Activated T-helper 17 cell treated with anti-CD3 and anti-CD28 coated beads, Interleukin-2, amount 50 U/mL, for 72 hours (primary cell): ENCODE data around the gene GUCY1A1. TPM values are rescaled to one million over a fixed set of nuclear protein-coding genes. Genes with fewer than 3 reads are reported as not detected.

ENCODE experiments used
- ATAC-seq: fragments of 150-1000 bp; cut with Tn5 transposase; replicated peaks from 2 replicates; pipeline ENCODE4 v1.10.0; 2021; ENCODE audit warnings: mild to moderate bottlenecking, moderate library complexity
- H3K27ac Mint-ChIP-seq: one replicate; pipeline ENCODE4 v1.8.0; 2022; ENCODE audit warnings: mixed read lengths
- H3K27me3 Mint-ChIP-seq: one replicate; pipeline ENCODE4 v1.8.0; 2022; ENCODE audit warnings: mixed read lengths
- H3K36me3 Mint-ChIP-seq: one replicate; pipeline ENCODE4 v1.8.0; 2022; ENCODE audit warnings: low read depth, mild to moderate bottlenecking, mixed read lengths
- H3K4me1 Mint-ChIP-seq: one replicate; pipeline ENCODE4 v1.8.0; 2022; ENCODE audit warnings: mixed read lengths
- H3K4me3 Mint-ChIP-seq: one replicate; pipeline ENCODE4 v1.8.0; 2022; ENCODE audit warnings: mild to moderate bottlenecking, mixed read lengths
- H3K9me3 Mint-ChIP-seq: one replicate; pipeline ENCODE4 v1.8.0; 2022; ENCODE audit warnings: mixed read lengths
- total RNA-seq, 2 donors: library from RNA; stranded (reverse); gene quantifications; one replicate each; pipeline ENCODE4 v1.2.3, GENCODE V29; 2022

The GUCY1A1 gene
- total RNA-seq, 2 donors from 2014 or later = not detected

- no peak for ATAC-seq
Observed at GRCh38 chr4:155777971-155778735, 111.5 kb downstream of the GUCY1A1 start.

GRCh38 chr4:155780775-155781174, 114.1 kb downstream of the GUCY1A1 start:
- no peak for ATAC-seq
- no peaks in the 10 kb centered on the region for H3K9me3 Mint-ChIP-seq
- H3K27ac Mint-ChIP-seq = no peak overlapping the region
- H3K36me3 Mint-ChIP-seq = no peaks in the 10 kb centered on the region
- H3K4me3 Mint-ChIP-seq = no peak overlapping the region
- H3K27me3 Mint-ChIP-seq = peaks cover 12% of the 10 kb centered on the region
- no peaks in the 10 kb centered on the region for H3K4me1 Mint-ChIP-seq

More at GRCh38 chr4:155777971-155778735, 111.5 kb downstream of the GUCY1A1 start:
- Mint-ChIP-seq H3K4me3 (no peak overlapping the region), H3K36me3 (no peaks in the 10 kb centered on the region), H3K27ac (no peak overlapping the region), H3K9me3 (no peaks in the 10 kb centered on the region), H3K4me1 (no peaks in the 10 kb centered on the region), H3K27me3 (peaks cover 12% of the 10 kb centered on the region)

GRCh38 chr4:155781249-155781831, 114.7 kb downstream of the GUCY1A1 start:
- no peak for ATAC-seq
- H3K4me3 Mint-ChIP-seq = no peak overlapping the region
- H3K36me3 Mint-ChIP-seq = no peaks in the 10 kb centered on the region
- H3K27ac Mint-ChIP-seq = no peak overlapping the region
- peaks cover 12% of the 10 kb centered on the region for H3K27me3 Mint-ChIP-seq
- no peaks in the 10 kb centered on the region for H3K9me3 Mint-ChIP-seq
- no peaks in the 10 kb centered on the region for H3K4me1 Mint-ChIP-seq

Other genes starting within 250 kb of the GUCY1A1 start
- gene GUCY1B1, start 92.2 kb downstream of the GUCY1A1 start, total RNA-seq = under 1 TPM in 1 of 2 donors, not detected in 1; 0.11 TPM
- not detected for gene ASIC5, start 199.4 kb downstream of the GUCY1A1 start, total RNA-seq
- not detected for gene TDO2, start 236.8 kb downstream of the GUCY1A1 start, total RNA-seq